GM21360 (cell line): ENCODE results near the gene FRMPD4.

ENCODE experiments used
- ATAC-seq: cut with Tn5 transposase; IDR thresholded peaks from one replicate; pipeline ENCODE4 v1.9.1; 2021; ENCODE audit warnings: mild to moderate bottlenecking, moderate library complexity; ENCODE audit not compliant: unreplicated experiment

FRMPD4 gene

DNA sequence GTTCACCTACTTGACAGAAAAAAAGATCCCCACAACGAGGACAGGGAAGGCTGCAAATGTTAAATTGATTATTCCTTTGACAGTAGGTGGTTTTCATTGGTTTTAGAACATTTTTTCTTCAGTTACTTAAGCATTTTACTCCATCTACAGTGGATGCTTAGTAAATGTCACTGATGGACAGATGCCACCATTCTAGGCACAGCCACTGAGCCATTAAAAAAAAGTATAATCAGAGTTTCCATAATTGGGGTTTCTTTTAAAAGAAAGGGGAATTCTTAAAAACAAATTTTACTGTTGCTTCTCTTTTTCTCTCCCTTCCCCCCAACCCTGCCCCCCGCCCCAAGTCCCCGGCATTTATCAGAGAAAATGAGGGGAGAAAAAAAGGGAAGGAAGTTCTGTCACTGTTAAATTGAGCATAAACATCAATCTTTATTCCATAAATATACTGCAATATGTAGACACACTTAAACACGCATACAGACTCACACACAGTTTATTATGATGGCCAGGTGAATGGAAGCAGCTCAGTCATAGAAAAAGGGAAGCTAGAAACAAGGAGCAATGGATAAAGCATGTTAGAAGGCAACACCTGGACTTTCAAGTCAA, 573.3 kb downstream of the FRMPD4 start:
- ATAC-seq = no peak

DNA sequence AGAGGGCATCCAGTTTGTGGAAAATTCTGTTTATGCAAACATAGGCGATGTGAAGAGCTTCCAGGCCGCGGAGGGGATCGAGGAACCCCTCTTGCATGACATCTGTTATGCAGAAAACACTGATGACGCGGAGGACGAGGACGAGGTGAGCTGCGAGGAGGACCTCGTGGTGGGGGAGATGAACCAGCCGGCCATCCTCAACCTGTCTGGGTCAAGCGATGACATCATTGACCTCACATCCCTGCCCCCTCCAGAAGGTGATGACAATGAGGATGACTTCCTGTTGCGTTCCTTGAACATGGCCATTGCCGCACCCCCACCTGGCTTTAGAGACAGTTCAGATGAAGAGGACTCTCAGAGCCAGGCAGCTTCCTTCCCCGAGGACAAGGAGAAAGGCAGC, 578.3 kb downstream of the FRMPD4 start:
- no peak for ATAC-seq

DNA sequence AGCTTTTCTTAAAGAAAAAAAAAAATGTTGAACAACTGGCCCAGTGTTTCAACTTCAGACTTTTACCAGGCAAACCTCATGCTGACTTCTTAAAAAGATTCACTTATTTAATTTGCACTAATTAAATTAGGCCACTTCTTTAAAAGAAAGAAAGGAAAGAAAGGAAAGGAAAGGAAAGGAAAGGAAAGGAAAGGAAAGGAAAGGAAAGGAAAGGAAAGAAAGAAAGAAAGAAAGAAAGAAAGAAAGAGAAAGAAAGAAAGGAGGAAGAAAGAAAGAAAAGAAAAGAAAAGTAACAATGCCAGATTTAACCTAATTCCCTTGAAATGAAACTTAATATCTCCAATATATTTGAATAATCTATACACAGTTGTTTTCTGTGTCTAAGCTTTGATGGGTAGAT, 581.6 kb downstream of the FRMPD4 start:
- ATAC-seq = no peak

DNA sequence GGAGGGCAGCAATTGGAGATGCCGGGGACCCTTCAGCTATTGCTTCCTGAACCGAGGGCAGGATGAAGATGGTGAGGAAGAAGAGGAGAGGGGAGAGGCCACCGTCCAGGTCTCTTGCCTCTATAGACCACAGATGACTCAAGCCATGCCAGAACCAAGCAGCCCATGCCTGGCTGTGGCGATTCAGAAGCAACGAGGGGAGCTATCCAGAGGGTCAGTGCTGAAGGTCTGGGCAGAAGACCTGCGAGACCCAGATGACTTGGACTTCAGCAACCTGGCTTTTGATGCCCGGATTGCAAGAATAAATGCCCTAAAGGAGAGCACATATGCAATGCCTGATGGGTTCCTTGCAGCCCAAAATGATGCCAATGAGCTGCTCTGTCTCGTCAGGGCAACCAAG, 582.8 kb downstream of the FRMPD4 start:
- ATAC-seq = no peak

DNA sequence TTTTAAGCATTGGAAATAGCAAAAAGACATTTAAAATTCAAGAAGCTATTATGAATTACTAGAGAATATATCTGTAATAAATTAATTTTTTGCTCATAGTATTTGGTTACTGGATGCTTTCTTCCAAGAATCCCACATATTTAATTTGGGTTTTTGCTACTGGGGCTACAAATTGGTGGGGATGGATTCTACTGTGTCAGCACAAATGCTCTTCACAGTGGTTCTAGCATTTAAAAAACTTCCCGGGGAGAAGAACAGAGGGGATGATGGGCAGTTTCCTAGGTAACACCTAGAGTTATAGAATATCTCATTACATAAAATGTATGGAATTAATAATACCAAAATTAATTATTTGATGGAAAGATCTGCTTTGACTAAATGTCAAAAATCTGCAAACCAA, 584.0 kb downstream of the FRMPD4 start:
- no peak for ATAC-seq

DNA sequence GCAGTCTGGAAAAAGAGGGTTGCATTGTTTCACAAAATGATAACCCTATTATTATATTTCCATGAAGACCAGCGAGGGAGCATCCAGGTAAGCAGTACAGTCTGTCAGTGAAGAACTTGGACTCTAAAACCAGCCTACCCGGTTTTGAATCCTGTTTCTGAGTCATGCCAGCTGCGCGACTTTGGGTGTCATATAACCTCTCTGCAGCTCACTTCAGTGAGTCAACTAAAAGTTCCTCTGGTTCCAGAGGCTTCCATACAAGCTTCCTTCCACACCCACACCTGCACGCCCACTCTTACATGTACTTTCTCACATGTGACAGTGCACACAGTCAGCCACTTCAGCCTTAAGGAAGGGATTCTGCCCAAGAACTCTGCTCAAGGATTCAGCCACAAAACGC, 603.1 kb downstream of the FRMPD4 start:
- ATAC-seq = no peak

DNA sequence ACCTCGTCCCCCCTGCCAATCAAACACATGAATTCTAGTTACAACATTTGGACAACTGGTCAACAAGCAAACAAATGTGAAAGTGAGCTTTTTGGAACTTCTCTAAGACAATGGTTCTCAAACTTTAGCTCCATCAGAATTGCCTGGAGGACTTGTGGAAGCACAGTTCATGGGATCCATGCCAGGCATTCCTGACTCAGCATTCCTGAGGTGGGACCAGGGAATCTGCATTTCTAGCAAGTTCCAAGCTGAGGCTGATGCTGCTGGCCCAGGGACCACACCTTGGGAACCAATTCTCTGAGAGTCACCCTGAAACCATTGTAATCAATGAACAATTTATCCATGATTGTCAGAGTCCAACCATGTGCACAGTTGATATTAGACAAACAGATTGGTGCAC, 609.2 kb downstream of the FRMPD4 start:
- ATAC-seq = no peak

DNA sequence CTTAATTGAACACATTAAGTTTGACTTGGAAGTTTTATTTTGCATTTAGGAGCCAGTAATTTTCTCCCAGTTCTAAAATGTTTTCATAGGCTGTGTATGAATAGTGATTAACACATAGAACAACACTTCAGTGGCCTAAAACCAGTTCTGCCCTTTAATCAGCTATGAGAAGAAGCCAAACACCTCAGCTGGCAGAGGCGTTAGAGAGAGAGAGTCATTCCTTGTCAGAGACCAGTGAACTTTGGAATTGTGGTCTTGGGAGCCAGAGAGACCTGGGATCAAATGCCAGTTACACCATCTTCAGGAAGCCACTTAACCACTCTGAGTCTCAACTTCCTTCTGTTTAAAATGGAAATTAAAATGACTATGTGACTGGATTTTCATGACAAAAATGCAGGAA, 613.6 kb downstream of the FRMPD4 start:
- no peak for ATAC-seq

DNA sequence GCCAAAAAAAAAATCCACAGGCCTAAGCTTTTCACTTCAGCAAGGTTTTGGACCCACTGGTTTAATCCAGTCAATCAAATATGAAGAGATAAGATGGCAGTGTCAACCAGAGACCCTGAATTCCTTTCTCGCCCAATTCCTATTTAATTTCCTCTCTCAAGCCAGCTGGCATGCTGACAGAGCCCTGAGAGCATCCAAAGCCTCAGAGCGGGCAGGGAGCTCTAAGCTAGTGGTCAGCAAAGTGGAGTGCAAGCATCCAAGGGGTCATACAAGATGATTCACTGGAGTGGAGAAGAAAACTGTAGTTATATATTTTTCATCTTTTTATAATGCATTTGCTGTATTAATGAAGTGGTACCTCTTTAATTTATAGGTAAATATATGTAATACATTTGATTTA, 615.1 kb downstream of the FRMPD4 start:
- ATAC-seq = no peak

DNA sequence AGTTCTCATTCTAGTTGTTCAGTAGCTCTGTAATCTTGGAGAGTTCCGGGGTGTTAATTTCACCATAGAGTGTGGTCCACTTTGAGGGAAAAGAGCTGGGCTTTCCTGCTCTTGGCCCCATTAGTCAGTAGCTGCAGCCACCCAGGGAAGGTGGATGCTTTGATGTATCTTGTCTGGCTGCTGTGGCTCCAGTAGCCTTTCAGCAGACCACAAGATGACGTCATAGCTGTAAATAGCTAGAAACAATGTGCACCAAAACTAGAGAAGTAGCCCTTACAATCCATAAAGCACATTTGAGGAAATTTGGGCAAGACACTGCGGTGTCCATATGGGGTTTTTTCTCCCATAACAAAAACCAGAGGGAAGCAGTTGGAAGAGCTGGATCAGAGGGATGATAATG, 620.0 kb downstream of the FRMPD4 start:
- ATAC-seq = no peak

DNA sequence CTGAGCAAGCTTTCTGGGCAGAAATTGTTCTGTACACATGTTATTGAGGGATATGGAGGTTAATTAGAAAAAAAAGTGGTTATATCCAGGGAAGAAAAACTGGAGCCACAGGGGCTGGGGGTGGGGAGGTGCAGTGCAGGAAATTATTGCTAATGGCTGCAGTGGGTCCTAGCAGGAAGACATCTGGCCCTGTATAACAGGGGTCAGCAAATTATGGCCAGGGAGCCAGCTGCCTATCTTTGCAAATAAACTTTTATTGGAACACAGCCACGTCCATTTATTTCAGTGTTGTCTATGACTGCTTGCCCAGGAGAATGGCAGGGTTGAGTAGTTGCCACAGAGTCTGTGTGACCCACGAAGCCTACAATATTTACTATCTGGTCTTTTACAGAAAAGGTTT, 629.6 kb downstream of the FRMPD4 start:
- no peak for ATAC-seq

DNA sequence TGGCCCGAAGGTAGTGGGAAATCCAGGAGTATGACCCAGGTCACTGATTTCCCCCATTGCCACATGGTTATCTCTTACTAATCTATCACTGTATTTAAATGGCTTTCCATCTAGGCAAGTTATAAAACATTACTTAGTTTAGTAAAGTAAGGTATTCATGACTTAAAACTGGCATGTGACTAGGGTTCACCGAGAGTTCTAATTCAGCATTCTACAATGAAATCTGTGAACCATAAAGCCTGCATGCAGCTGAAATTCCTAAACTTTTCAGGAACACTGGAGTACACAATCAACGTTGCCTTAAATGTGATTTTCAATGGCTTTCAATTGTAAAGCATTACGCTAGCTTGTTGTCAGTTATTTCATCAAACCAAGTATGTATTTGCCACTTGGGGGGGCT, 630.2 kb downstream of the FRMPD4 start:
- ATAC-seq = no peak

DNA sequence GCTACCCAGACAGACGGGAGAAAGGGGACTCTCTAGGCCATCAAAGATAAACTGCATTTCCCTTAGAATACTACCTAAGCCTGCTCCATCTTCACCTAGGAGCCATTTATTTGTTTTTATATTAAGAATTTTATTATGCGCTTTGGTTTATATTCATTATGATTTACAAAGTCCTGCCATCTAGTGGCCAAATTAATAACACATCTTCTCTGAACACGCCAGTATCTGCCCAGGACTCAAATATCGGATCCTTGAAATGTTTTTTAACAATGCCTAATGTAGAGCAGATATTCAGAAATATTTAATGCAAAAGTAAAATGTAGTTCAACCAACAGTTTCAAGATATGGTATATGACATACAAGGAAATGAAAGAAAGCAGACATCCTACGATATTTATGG, 632.2 kb downstream of the FRMPD4 start:
- no peak for ATAC-seq

DNA sequence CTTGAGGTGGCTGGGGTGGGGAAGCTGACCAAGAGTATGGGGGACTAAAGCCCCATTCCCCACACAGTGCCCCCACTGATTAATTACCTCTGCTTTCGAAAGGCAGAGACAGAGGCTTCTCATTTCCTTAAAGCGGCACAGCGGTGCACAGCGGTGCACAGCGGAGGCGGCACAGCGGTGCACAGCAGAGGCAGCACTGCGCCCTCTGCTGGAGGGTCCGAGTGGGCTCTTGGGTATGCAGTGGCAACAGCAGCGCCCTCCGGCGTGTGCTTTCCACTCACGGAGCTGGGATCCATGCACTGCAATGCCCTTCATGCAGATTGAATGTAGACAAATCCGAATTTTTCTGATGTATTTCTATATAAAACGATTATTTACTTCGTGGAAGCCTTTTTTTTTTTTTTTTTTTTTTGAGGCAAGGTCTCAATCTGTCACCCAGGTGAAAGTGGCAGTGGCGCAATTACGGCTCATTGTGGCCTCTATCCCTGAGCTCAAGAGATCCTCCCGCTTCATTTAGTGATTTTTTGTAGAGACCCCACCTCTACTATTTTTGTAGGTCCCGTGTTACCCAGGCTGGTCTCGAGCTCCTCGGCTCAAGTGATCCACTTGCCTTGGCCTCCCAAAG, 633.3 kb downstream of the FRMPD4 start:
- ATAC-seq = peak; percentile 97
